GM21786 (cell line): Measurements from ENCODE around the gene TAF11L6.
"Not testable (repeated sequence)": the region's sequence is repeated elsewhere in the genome, so short reads cannot be mapped to it uniquely, and the experiment has no call there.

Experiments used
- ATAC-seq: cut with Tn5 transposase; IDR thresholded peaks from one replicate; pipeline ENCODE4 v1.9.1; 2021; ENCODE audit not compliant: unreplicated experiment

Gene TAF11L6

DNA sequence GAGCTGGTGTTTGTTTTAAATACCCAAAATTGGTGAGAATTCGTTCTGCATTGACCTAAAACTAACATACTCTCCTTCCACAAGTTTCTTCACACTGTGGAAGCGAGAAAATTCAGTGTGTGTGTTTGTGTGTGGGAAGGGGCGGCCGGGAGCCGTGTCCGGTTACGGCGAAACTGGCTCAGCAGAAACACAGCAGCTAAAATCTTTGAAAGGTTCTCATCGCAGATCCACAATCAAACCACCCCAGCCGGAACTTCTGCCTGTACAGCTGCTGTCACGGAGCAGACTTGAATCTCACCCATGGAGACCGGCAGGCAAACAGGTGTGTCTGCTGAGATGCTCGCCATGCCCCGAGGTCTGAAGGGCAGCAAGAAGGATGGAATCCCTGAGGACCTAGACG lies at the start of gene TAF11L6:
Gene TAF11L6 (plus strand): TSS at position 301 of the 400 bp plus-strand sequence.
- not testable (repeated sequence) for ATAC-seq

- ATAC-seq, result no peak
Observed at GRCh38 chr5:17481378-17481777, 47.1 kb upstream of the TAF11L6 start.

DNA sequence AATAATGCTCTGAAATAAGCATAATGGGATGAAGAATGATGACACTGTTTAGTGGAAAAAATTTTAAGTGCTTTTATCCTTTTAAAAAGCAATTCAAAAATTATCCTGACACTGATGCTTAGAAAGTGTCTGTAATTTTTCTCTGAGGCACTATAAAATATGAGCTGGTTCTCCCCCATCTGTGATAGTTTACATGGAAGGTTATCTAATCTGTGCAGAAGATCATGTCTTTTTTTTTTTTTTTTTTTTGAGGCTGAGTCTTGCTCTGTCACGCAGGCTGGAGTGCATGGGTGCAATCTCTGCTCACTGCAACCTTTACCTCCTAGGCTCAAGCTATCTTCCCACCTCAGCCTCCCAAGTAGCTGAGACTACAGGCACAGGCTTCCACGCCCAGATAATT lies 45.7 kb upstream of the TAF11L6 start:
- ATAC-seq, result no peak

DNA sequence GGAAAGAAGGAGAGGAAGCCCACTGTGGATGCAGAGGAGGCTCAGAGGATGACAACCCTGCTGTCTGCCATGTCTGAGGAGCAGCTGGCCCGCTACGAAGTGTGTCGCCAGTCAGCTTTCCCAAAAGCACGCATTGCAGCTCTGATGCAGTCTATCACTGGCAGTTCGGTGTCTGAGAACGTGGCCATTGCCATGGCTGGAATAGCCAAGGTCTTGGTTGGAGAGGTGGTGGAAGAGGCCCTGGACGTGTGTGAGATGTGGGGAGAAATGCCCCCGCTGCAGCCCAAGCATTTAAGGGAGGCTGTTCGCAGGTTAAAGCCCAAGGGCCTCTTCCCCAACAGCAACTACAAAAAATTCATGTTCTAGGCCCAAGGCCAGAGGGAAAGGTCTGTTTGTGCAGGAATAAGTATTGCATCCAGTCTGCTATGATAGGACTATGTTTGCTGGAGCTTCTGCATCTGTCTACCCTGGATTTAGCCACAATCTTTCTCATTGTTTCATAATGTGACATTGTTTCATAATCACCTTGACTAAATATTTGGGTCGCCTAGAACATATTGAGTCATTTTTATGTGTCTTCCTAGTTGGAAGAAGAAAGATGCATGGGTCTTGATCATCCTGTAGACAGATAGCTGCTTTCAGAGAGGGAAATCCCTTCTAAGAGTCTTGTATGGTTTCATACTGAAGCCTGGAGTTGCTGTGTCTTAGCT lies 41.9 kb upstream of the TAF11L6 start:
- ATAC-seq, result not testable (repeated sequence)

- ATAC-seq, result no peak
Observed at GRCh38 chr5:17487174-17487512, 41.3 kb upstream of the TAF11L6 start.

- not testable (repeated sequence) for ATAC-seq
Observed at GRCh38 chr5:17491257-17491656, 37.2 kb upstream of the TAF11L6 start.

GRCh38 chr5:17492770-17493169 lies 35.7 kb upstream of the TAF11L6 start:
- no peak for ATAC-seq

DNA sequence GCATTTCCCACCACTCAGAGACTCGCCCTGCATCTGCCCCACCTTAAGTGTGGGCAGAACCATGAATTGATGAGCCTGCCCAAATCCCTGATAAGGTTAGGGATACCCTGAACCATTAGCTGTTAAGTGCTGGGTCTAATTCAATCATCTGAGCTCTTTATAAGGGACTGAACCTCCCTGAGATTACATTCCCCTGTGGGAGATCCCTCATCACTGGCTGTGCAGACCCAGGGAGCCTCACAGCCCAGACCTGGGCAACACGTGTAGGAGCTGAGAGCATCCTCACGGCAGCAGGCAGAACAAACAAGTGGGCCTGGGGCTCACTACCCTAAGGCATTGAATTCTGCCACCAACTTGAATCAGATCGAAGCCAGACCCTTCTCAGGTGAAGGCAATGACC lies 31.0 kb upstream of the TAF11L6 start:
- no peak for ATAC-seq

- not testable (repeated sequence) for ATAC-seq
Observed at GRCh38 chr5:17497931-17498330, 30.5 kb upstream of the TAF11L6 start, which contains the start of gene TAF11L2. Gene TAF11L2, plus strand, starts transcription at chr5:17498231.

- ATAC-seq, result no peak
Observed at GRCh38 chr5:17511775-17512325, 16.6 kb upstream of the TAF11L6 start.

- ATAC-seq, result not testable (repeated sequence)
Observed at GRCh38 chr5:17517526-17517925, 10.9 kb upstream of the TAF11L6 start.

GRCh38 chr5:17518067-17518466 lies 10.4 kb upstream of the TAF11L6 start, which contains the start of gene TAF11L3:
Gene TAF11L3, plus strand, starts transcription at chr5:17518367.
- not testable (repeated sequence) for ATAC-seq

GRCh38 chr5:17519508-17519907 lies 9.0 kb upstream of the TAF11L6 start:
- ATAC-seq, result not testable (repeated sequence)

DNA sequence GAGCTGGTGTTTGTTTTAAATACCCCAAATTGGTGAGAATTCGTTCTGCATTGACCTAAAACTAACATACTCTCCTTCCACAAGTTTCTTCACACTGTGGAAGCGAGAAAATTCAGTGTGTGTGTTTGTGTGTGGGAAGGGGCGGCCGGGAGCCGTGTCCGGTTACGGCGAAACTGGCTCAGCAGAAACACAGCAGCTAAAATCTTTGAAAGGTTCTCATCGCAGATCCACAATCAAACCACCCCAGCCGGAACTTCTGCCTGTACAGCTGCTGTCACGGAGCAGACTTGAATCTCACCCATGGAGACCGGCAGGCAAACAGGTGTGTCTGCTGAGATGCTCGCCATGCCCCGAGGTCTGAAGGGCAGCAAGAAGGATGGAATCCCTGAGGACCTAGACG lies 7.0 kb upstream of the TAF11L6 start, which contains the start of gene TAF11L4:
Gene TAF11L4 (plus strand): TSS at position 301 of the 400 bp plus-strand sequence.
- ATAC-seq, result not testable (repeated sequence)

GRCh38 chr5:17524935-17525334 lies 3.5 kb upstream of the TAF11L6 start, which contains the start of gene TAF11L5:
Gene TAF11L5, plus strand, starts transcription at chr5:17525235.
- ATAC-seq, result not testable (repeated sequence)

DNA sequence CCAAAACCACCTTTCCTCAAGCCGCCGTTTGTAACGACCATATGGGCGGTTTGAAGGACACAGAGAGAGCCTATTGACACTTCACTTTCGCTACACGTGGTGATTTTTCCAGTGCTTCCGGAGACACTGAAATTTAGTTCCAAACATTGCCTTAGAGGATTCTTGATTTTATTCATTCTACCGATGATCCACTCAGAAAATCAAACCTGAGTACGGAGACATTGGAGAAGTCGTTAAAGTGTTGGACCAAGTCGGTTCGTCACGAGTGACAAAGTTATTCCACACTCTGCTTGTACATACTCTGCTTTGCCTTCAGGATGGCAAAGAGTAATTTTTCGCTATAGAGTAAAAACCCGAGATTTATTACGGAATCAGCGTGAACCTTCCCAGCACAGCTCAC lies 2.0 kb upstream of the TAF11L6 start:
- not testable (repeated sequence) for ATAC-seq
